Glutamatergic neuron (in vitro differentiated cells): ENCODE measurements around the gene HIPK2. TPM values are rescaled to one million over a fixed set of nuclear protein-coding genes. Genes with fewer than 3 reads are reported as not detected.

Source experiments
- DNase-seq: peaks from one replicate; pipeline ENCODE4 v3.0.0; 2022
- H3K27ac Mint-ChIP-seq: one replicate; pipeline ENCODE4 v1.8.0; 2020; ENCODE audit warnings: mild to moderate bottlenecking, mixed read lengths, inconsistent platforms; ENCODE audit not compliant: unreplicated experiment
- H3K27me3 Mint-ChIP-seq: one replicate; pipeline ENCODE4 v1.8.0; 2020; ENCODE audit warnings: mild to moderate bottlenecking, moderate library complexity, mixed read lengths, inconsistent platforms; ENCODE audit not compliant: unreplicated experiment
- H3K36me3 Mint-ChIP-seq: one replicate; pipeline ENCODE4 v1.8.0; 2020; ENCODE audit warnings: mild to moderate bottlenecking, mixed read lengths, inconsistent platforms; ENCODE audit not compliant: unreplicated experiment
- H3K4me1 Mint-ChIP-seq: one replicate; pipeline ENCODE4 v1.8.0; 2020; ENCODE audit warnings: mild to moderate bottlenecking, low read depth, mixed read lengths, inconsistent platforms; ENCODE audit not compliant: unreplicated experiment
- H3K4me3 Mint-ChIP-seq: one replicate; pipeline ENCODE4 v1.8.0; 2020; ENCODE audit warnings: mild to moderate bottlenecking, mixed read lengths, inconsistent platforms; ENCODE audit not compliant: unreplicated experiment
- H3K9me3 Mint-ChIP-seq: one replicate; pipeline ENCODE4 v1.8.0; 2020; ENCODE audit warnings: mild to moderate bottlenecking, moderate library complexity, mixed read lengths, inconsistent platforms; ENCODE audit not compliant: unreplicated experiment
- total RNA-seq: library from RNA; stranded (reverse); fragmentation: NEBNext Ultra II Directional; extraction: Animal tissue kit (Norgen Biotek cat#: 25700); gene quantifications from one replicate; pipeline ENCODE4 v1.2.1, GENCODE V29; 2021; ENCODE audit not compliant: unreplicated experiment
- TF ChIP-seq, protein P1 (sequence below): fragments of 200-600 bp; sonication (generic); IDR thresholded peaks from one replicate; pipeline ENCODE4 v1.5.0; 2021; ENCODE audit not compliant: partially characterized antibody, unreplicated experiment

HIPK2 gene
- total RNA-seq, 1 donor from 2014 or later = 36.9 TPM

DNA sequence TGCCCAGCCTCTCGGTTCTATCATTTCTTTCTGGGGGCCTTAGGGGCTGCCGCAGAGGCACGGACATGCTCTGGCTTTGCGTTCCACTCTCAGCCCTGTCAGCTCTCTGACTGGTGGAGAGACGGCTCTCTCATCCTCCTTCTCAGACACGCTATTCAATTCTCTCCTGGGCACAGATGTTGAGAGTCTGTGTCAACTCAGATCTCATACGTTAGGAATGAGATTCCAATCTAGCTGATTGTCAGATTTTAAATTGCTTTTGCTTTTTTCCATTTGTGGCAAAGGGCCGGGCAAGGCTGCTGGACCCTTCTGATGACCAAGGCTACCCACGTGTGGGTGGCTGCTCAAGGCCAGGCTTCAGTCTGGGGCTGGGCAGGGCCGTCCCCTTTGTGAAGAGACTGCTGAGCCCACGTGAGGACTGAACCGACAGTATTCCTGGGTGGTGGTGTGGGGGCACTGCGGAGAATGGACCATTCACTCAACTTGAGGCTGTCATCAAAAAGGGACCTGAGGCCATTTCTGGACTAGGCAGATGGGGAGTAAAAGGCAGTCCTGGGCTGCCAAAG lies 182.8 kb downstream of the HIPK2 start:
- H3K4me1 Mint-ChIP-seq = no peaks in the 10 kb centered on the region
- H3K4me3 Mint-ChIP-seq = no peak overlapping the region
- H3K9me3 Mint-ChIP-seq = no peaks in the 10 kb centered on the region
- H3K36me3 Mint-ChIP-seq = no peaks in the 10 kb centered on the region
- DNase-seq = no peak
- H3K27me3 Mint-ChIP-seq = peaks cover 1% of the 10 kb centered on the region
- no peak overlapping the region for H3K27ac Mint-ChIP-seq
- TF ChIP-seq, protein P1, sequence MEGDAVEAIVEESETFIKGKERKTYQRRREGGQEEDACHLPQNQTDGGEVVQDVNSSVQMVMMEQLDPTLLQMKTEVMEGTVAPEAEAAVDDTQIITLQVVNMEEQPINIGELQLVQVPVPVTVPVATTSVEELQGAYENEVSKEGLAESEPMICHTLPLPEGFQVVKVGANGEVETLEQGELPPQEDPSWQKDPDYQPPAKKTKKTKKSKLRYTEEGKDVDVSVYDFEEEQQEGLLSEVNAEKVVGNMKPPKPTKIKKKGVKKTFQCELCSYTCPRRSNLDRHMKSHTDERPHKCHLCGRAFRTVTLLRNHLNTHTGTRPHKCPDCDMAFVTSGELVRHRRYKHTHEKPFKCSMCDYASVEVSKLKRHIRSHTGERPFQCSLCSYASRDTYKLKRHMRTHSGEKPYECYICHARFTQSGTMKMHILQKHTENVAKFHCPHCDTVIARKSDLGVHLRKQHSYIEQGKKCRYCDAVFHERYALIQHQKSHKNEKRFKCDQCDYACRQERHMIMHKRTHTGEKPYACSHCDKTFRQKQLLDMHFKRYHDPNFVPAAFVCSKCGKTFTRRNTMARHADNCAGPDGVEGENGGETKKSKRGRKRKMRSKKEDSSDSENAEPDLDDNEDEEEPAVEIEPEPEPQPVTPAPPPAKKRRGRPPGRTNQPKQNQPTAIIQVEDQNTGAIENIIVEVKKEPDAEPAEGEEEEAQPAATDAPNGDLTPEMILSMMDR = no peak

DNA sequence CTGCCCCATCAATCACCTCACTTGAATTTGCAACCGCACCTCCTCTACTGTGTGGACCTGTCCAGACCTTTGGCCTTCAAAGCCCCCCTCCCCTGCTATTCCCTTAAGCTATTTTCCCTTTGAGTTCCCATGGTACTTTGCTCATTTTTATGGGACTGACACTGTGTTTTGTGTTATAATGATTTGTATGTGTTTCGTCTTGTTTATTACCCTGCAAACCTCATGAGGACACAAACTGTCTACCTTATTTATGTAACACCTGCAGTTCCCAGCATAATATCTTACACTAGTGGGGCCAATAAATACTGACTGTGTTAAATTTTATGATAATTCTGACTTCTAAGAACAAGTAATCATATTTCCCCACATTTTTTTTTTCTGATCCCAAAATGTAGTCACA lies 183.7 kb downstream of the HIPK2 start:
- Mint-ChIP-seq H3K27ac (no peak overlapping the region), H3K27me3 (peaks cover 1% of the 10 kb centered on the region), H3K4me1 (no peaks in the 10 kb centered on the region), H3K4me3 (no peak overlapping the region), H3K36me3 (no peaks in the 10 kb centered on the region), H3K9me3 (no peaks in the 10 kb centered on the region)
- no peak for DNase-seq
- TF ChIP-seq, protein P1 = no peak

DNA sequence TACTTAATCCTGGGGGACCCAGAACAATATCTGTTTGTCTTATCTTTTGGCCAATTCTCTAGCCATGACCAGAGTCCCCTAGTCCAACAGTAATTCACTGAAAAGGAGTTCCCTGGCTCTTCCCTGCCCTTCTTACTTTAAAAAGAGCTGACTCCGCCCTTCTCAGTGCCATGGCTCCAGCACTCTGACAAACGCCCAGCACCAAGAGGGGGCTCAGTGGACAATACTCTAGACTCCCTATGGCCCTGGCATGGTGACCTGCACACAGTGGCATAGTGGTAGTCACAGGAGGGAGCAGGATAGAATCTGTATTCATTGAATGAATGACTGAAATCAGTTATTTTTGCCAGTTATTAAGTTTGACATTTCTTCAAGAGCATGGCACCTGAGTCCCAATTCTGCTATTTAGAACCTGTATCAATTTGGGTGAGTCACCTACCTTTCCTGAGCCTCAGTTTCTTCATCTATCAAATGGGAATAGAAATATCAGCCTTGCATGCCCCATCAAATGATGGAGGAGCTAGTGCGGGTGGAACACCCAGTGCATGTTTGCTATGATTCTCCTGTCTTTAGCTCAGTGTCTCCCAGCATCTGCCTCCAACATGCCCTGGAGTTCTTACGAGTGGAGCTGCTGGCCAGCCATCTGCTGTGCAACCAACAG lies 184.9 kb downstream of the HIPK2 start:
- H3K9me3 Mint-ChIP-seq = no peaks in the 10 kb centered on the region
- H3K27me3 Mint-ChIP-seq = peaks cover 1% of the 10 kb centered on the region
- no peak for DNase-seq
- H3K4me1 Mint-ChIP-seq = peaks cover 4% of the 10 kb centered on the region
- no peak overlapping the region for H3K4me3 Mint-ChIP-seq
- no peak overlapping the region for H3K27ac Mint-ChIP-seq
- TF ChIP-seq, protein P1 = no peak
- H3K36me3 Mint-ChIP-seq = no peaks in the 10 kb centered on the region

DNA sequence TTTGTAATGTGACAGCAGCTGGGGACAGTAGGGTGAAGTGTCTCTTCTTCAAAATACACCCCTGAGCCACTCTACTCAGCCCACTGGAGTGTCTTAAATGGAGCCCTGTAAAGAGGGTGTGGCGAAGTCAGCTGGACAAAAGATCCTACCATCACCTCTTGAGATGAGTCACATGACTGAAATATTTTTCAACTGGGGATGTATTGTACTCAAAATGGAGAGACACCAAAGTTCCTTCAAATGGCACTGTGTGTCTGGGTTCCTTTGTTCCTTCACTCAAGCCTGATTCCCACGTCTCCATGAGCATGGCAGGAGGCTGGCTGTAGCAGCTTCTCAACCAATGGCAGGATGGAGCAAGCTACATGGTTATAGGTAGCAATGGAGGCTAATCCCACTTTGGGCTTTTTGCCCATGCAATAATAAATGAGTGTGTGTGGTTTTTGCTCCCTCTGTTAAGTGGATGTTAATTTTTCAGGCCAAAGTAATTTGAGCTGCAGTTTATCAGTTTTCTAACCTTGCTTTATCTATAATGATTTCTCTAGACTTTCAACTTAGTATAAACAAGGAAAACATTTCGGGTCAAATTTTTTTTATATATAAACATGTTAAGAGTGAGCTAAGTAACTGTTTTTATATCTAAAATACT lies 186.1 kb downstream of the HIPK2 start:
- Mint-ChIP-seq H3K27ac (no peak overlapping the region), H3K4me1 (peaks cover 4% of the 10 kb centered on the region)

More for the DNA sequence above, 186.1 kb downstream of the HIPK2 start:
- Mint-ChIP-seq H3K27me3 (peaks cover 1% of the 10 kb centered on the region), H3K9me3 (no peaks in the 10 kb centered on the region), H3K4me3 (no peak overlapping the region), H3K36me3 (no peaks in the 10 kb centered on the region)
- no peak for DNase-seq
- TF ChIP-seq, protein P1 = no peak
